ENCODE data around the gene PLEKHG4B.

GRCh38 chr5:194603-195209 lies 102.7 kb downstream of the PLEKHG4B start:
- no peak for TF ChIP-seq CTCF (IDR thresholded peaks at IDR 0.05)
- TF ChIP-seq POLR2A (IDR thresholded peaks at IDR 0.05), result no peak
- no peak for TF ChIP-seq POLR2AphosphoS5 (IDR thresholded peaks at IDR 0.05)
